ENCODE results near the gene CBX7.

CBX7 gene

GRCh38 chr22:39083212-39084165 lies 69.0 kb downstream of the CBX7 start:
- DNase-seq (ENCODE audit: insufficient read length) (no peak), FAIRE-seq (no peak)
- TF ChIP-seq POLR2A (IDR thresholded peaks at IDR 0.05; ENCODE audit: low read depth, low read length), result no peak

DNA sequence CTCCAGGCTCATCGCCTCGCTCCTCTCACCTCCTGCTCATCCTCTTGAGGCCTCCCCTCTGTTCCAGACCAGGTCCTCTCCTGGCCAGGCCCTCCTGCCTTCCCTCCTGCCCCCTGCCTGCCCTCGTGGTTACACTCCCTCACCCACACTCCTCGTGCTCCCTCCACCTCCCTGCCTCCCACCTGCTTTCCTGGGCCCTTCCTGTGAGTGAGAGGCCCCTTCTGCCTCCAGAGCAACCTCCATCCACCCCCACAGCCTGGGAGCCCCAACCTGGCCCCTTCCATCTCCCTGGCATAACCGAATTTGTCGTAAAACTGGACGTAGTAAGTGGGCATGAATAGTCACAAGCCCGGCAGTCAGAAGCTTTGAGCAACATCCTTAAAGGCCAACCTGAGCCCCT lies 70.9 kb downstream of the CBX7 start:
- TF ChIP-seq POLR2A (IDR thresholded peaks at IDR 0.05; ENCODE audit: low read depth, low read length) (no peak), POLR2AphosphoS5 (IDR thresholded peaks at IDR 0.05; ENCODE audit: low read depth, low read length) (no peak), TAF1 (IDR thresholded peaks at IDR 0.05; ENCODE audit: borderline replicate concordance, low read depth, low read length) (no peak)
- no peak for FAIRE-seq
- no peak for DNase-seq (ENCODE audit: insufficient read length)

- TF ChIP-seq POLR2AphosphoS5 (IDR thresholded peaks at IDR 0.05; ENCODE audit: low read depth, low read length) (no peak), POLR2A (IDR thresholded peaks at IDR 0.05; ENCODE audit: low read depth, low read length) (no peak), TAF1 (IDR thresholded peaks at IDR 0.05; ENCODE audit: borderline replicate concordance, low read depth, low read length) (no peak)
- FAIRE-seq (no peak), DNase-seq (ENCODE audit: insufficient read length) (no peak)
Observed at GRCh38 chr22:39081016-39081415, 71.5 kb downstream of the CBX7 start.
